Smooth muscle cell (in vitro differentiated cells): ENCODE results near the gene EPB41L4A. TPM values are rescaled to one million over a fixed set of nuclear protein-coding genes. Genes with fewer than 3 reads are reported as not detected.
"Not testable (repeated sequence)": the region's sequence is repeated elsewhere in the genome, so short reads cannot be mapped to it uniquely, and the experiment has no call there.

Source experiments
- DNase-seq: peaks from one replicate; lab custom pipeline; 2025; ENCODE audit not compliant: unreplicated experiment; lab: John Stamatoyannopoulos, UW
- H2AFZ ChIP-seq: fragments of 200-600 bp; sonication (generic); 2 replicates; pipeline ENCODE4 v1.6.0; 2016; ENCODE audit warnings: antibody characterized with exemption, low read depth, mild to moderate bottlenecking
- H3F3A ChIP-seq: fragments of 200-600 bp; sonication (generic); 2 replicates; pipeline ENCODE4 v1.6.0; 2017; ENCODE audit warnings: antibody characterized with exemption, low read depth
- H3K27ac ChIP-seq: fragments of 200-600 bp; sonication (generic); 2 replicates; pipeline ENCODE4 v1.5.1; 2016; ENCODE audit warnings: low read depth, mild to moderate bottlenecking
- H3K27me3 ChIP-seq: fragments of 200-600 bp; sonication (generic); 2 replicates; pipeline ENCODE4 v1.6.1; 2016; ENCODE audit warnings: low read depth, mild to moderate bottlenecking
- H3K36me3 ChIP-seq: fragments of 200-600 bp; sonication (generic); 2 replicates; pipeline ENCODE4 v1.5.1; 2016; ENCODE audit warnings: low read depth
- H3K4me1 ChIP-seq: fragments of 200-600 bp; sonication (generic); 2 replicates; pipeline ENCODE4 v1.5.1; 2016; ENCODE audit warnings: low read depth
- H3K4me2 ChIP-seq: fragments of 200-600 bp; sonication (generic); 2 replicates; pipeline ENCODE4 v1.6.0; 2016; ENCODE audit warnings: mild to moderate bottlenecking
- H3K4me3 ChIP-seq: fragments of 200-600 bp; sonication (generic); 2 replicates; pipeline ENCODE4 v1.5.1; 2016; ENCODE audit warnings: mild to moderate bottlenecking
- H3K79me2 ChIP-seq: fragments of 200-600 bp; sonication (generic); 2 replicates; pipeline ENCODE4 v1.6.0; 2016; ENCODE audit warnings: low read depth, mild to moderate bottlenecking
- H3K9ac ChIP-seq: fragments of 200-600 bp; sonication (generic); 2 replicates; pipeline ENCODE4 v1.6.0; 2016; ENCODE audit warnings: low read depth
- H3K9me3 ChIP-seq: fragments of 200-600 bp; sonication (generic); replicated peaks from 2 replicates; pipeline ENCODE4 v1.5.1; 2016; ENCODE audit warnings: low read depth
- H4K20me1 ChIP-seq: fragments of 200-600 bp; sonication (generic); 2 replicates; pipeline ENCODE4 v1.6.0; 2016; ENCODE audit warnings: low read depth
- CTCF ChIP-seq: fragments of 200-600 bp; sonication (generic); IDR thresholded peaks from 2 replicates; pipeline ENCODE4 v1.5.1; 2017; ENCODE audit warnings: borderline replicate concordance, mild to moderate bottlenecking, antibody characterized with exemption; ENCODE audit not compliant: insufficient read depth, poor library complexity, severe bottlenecking
- WGBS: methylation state at CpG from one replicate; pipeline ENCODE4 v1.1.7; 2016; ENCODE audit warnings: low lambda C conversion rate; 5-methylcytosine and 5-hydroxymethylcytosine counted together
- polyA plus RNA-seq: library from polyadenylated mRNA; unstranded; fragments of >200 nt; fragmentation: Nextera tagmentation; extraction: Ambion mirVana; gene quantifications from 2 replicates; pipeline ENCODE4 v1.2.1, GENCODE V29; 2016
- total RNA-seq: library from RNA; depleted of rRNA; stranded (reverse); fragments of >200 nt; gene quantifications from 2 replicates; pipeline ENCODE4 v1.2.3, GENCODE V29; 2014

The EPB41L4A gene
- total RNA-seq (3.7 and 8.9 TPM in 2 replicates), polyA plus RNA-seq (2.9 and 3.8 TPM in 2 replicates)

- no peaks in the 10 kb centered on the region for H3F3A ChIP-seq
- no peaks in the 10 kb centered on the region for H3K4me1 ChIP-seq
- H3K4me3 ChIP-seq, result peak within 1 kb of the TSS; percentile 92
- no peaks in the 10 kb centered on the region for H4K20me1 ChIP-seq
- peaks cover 6% of the 10 kb centered on the region for H3K79me2 ChIP-seq
- H3K36me3 ChIP-seq, result no peaks in the 10 kb centered on the region
- peaks cover 15% of the 10 kb centered on the region for H3K27me3 ChIP-seq
- 1% methylated on average over 84 of the region's 103 CpGs for WGBS
- no peak within 1 kb of the TSS for H3K27ac ChIP-seq
- no peak for TF ChIP-seq CTCF
- H3K9ac ChIP-seq, result peak within 1 kb of the TSS; percentile 27
- H3K4me2 ChIP-seq, result peak within 1 kb of the TSS; percentile 96
- H3K9me3 ChIP-seq, result no peaks in the 10 kb centered on the region
- H2AFZ ChIP-seq, result peak within 1 kb of the TSS; percentile 97
- no peak for DNase-seq
Observed at GRCh38 chr5:112419164-112419985, at the start of gene EPB41L4A. Gene EPB41L4A, minus strand, starts transcription at chr5:112419277. Its CDS starts 238 bp downstream, at chr5:112419039.

- H3F3A ChIP-seq, result no peaks in the 10 kb centered on the region
- no peak overlapping the region for H3K27ac ChIP-seq
- H3K9me3 ChIP-seq, result no peaks in the 10 kb centered on the region
- no peak overlapping the region for H2AFZ ChIP-seq
- DNase-seq, result no peak
- H3K79me2 ChIP-seq, result no peaks in the 10 kb centered on the region
- H3K9ac ChIP-seq, result no peak overlapping the region
- 96% methylated on average over 1 of the region's 1 CpG for WGBS
- H3K4me1 ChIP-seq, result no peaks in the 10 kb centered on the region
- no peak overlapping the region for H3K4me3 ChIP-seq
- H4K20me1 ChIP-seq, result no peaks in the 10 kb centered on the region
- H3K4me2 ChIP-seq, result no peak overlapping the region
- no peaks in the 10 kb centered on the region for H3K27me3 ChIP-seq
- H3K36me3 ChIP-seq, result no peaks in the 10 kb centered on the region
- TF ChIP-seq CTCF, result no peak
Observed at GRCh38 chr5:112467485-112467884, 48.4 kb upstream of the EPB41L4A start.

GRCh38 chr5:112466261-112466660 is 47.2 kb upstream of the EPB41L4A start:
- not testable (repeated sequence) for H3K36me3 ChIP-seq, DNase-seq, H3F3A ChIP-seq, H4K20me1 ChIP-seq, H2AFZ ChIP-seq, H3K4me1 ChIP-seq, H3K27me3 ChIP-seq, H3K4me3 ChIP-seq, H3K9me3 ChIP-seq, H3K27ac ChIP-seq, H3K79me2 ChIP-seq, H3K4me2 ChIP-seq, H3K9ac ChIP-seq
- WGBS, result 93% methylated on average over 10 of the region's 10 CpGs

- not testable (repeated sequence) for H3K79me2 ChIP-seq, H3K36me3 ChIP-seq, H3K27me3 ChIP-seq, H3K9ac ChIP-seq, H3F3A ChIP-seq, H2AFZ ChIP-seq, H3K27ac ChIP-seq, DNase-seq, H3K9me3 ChIP-seq, H4K20me1 ChIP-seq, H3K4me3 ChIP-seq, H3K4me1 ChIP-seq, H3K4me2 ChIP-seq
- 81% methylated on average over 10 of the region's 10 CpGs for WGBS
Observed at GRCh38 chr5:112447187-112447760, 28.2 kb upstream of the EPB41L4A start.
